GM15510 (cell line): ENCODE results near the gene CHKB.

ENCODE experiments used
- POLR2A ChIP-seq: IDR thresholded peaks from 3 replicates; pipeline ENCODE4 v1.6.1; 2011; ENCODE audit warnings: borderline replicate concordance; ENCODE audit not compliant: insufficient read length; ENCODE audit errors: extremely low read depth

The CHKB gene

GRCh38 chr22:50560034-50560433 lies 22.6 kb downstream of the CHKB start:
- no peak for TF ChIP-seq POLR2A

GRCh38 chr22:50556703-50557102 lies 25.9 kb downstream of the CHKB start:
- TF ChIP-seq POLR2A: no peak

GRCh38 chr22:50553310-50553709 lies 29.3 kb downstream of the CHKB start:
- TF ChIP-seq POLR2A: no peak

GRCh38 chr22:50551160-50551752 lies 31.4 kb downstream of the CHKB start:
- no peak for TF ChIP-seq POLR2A

- TF ChIP-seq POLR2A: no peak
Measured at GRCh38 chr22:50550395-50550794, 32.3 kb downstream of the CHKB start.

GRCh38 chr22:50548921-50549790 lies 33.5 kb downstream of the CHKB start:
- no peak for TF ChIP-seq POLR2A

GRCh38 chr22:50548040-50548920 lies 34.4 kb downstream of the CHKB start:
- peak; percentile 64 for TF ChIP-seq POLR2A

- no peak for TF ChIP-seq POLR2A
Measured at GRCh38 chr22:50547263-50547985, 35.2 kb downstream of the CHKB start.

GRCh38 chr22:50546326-50547262 lies 36.1 kb downstream of the CHKB start:
- TF ChIP-seq POLR2A: no peak

GRCh38 chr22:50545522-50546325 lies 36.9 kb downstream of the CHKB start, which contains the start of gene KLHDC7B:
Gene KLHDC7B (plus strand): TSS chr22:50545899. CDS start chr22:50546244, 345 bp downstream.
- TF ChIP-seq POLR2A: peak; percentile 14

- no peak for TF ChIP-seq POLR2A
Measured at GRCh38 chr22:50544746-50545253, 37.8 kb downstream of the CHKB start.

- TF ChIP-seq POLR2A: peak; percentile 50
Measured at GRCh38 chr22:50544078-50544745, 38.4 kb downstream of the CHKB start.
